AG09319 (cell line): ENCODE results near the gene NFIB.

Source experiments
- DNase-seq: peaks from one replicate; pipeline ENCODE4 v3.0.0-alpha.2; 2010; ENCODE audit warnings: low read depth; ENCODE audit errors: extremely low read depth
- TF ChIP-seq, protein P1 (sequence below): IDR thresholded peaks from 2 replicates; pipeline ENCODE4 v1.5.1; 2011; ENCODE audit warnings: low read depth, mild to moderate bottlenecking, inconsistent platforms, low read length, moderate library complexity

NFIB gene

DNA sequence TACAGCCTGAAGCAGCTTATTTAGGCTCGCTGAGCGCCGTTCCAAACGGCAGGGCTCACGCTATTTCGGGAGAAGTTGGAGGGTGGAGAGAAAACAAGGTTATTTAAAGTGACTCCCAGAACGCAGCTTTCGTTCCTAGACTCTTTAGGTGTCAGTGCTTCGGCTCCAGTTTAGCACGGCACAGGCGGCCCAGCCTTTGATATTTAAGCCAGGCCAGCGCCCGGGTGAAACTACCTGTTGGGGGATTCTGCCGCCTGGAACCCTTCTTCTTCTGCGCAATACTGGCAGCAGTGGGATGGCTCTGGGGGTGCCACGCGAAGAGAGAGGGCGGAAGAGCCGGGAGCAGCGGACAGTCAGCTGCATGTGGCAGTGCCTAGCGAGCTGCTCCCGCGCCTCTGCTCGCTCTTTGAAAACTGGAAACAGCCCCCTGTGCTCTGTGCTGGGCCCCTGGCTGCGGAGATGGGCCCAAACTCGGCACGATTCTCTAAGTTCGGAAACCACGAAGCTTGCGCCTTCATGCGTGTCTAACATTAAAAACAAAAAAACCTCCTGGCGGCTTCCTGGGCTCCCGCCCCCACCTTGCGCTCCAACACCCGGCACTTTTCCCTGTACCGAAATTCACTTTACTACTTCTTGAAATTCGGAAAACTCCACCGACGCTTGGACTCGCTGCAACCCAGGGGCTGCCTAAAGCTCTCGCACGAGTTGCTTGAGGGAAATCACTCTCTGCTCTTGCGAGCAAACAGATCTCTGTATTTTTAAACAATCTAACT lies 34.6 kb upstream of the NFIB start:
- TF ChIP-seq, protein P1, sequence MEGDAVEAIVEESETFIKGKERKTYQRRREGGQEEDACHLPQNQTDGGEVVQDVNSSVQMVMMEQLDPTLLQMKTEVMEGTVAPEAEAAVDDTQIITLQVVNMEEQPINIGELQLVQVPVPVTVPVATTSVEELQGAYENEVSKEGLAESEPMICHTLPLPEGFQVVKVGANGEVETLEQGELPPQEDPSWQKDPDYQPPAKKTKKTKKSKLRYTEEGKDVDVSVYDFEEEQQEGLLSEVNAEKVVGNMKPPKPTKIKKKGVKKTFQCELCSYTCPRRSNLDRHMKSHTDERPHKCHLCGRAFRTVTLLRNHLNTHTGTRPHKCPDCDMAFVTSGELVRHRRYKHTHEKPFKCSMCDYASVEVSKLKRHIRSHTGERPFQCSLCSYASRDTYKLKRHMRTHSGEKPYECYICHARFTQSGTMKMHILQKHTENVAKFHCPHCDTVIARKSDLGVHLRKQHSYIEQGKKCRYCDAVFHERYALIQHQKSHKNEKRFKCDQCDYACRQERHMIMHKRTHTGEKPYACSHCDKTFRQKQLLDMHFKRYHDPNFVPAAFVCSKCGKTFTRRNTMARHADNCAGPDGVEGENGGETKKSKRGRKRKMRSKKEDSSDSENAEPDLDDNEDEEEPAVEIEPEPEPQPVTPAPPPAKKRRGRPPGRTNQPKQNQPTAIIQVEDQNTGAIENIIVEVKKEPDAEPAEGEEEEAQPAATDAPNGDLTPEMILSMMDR = no peak
- DNase-seq = no peak

DNA sequence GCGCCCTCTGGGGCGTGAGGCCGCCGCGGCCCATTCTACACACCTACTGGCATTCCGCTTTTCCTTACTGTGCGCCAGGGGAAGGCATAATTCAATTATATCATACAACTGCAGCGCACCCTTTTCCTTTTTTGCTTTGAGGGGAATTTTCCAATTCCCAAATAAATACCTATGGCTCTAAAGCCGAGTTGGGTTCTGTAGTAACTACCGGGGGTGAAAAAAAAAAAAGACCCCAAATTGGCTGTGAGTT lies 34.1 kb upstream of the NFIB start:
- TF ChIP-seq, protein P1 = no peak
- no peak for DNase-seq

DNA sequence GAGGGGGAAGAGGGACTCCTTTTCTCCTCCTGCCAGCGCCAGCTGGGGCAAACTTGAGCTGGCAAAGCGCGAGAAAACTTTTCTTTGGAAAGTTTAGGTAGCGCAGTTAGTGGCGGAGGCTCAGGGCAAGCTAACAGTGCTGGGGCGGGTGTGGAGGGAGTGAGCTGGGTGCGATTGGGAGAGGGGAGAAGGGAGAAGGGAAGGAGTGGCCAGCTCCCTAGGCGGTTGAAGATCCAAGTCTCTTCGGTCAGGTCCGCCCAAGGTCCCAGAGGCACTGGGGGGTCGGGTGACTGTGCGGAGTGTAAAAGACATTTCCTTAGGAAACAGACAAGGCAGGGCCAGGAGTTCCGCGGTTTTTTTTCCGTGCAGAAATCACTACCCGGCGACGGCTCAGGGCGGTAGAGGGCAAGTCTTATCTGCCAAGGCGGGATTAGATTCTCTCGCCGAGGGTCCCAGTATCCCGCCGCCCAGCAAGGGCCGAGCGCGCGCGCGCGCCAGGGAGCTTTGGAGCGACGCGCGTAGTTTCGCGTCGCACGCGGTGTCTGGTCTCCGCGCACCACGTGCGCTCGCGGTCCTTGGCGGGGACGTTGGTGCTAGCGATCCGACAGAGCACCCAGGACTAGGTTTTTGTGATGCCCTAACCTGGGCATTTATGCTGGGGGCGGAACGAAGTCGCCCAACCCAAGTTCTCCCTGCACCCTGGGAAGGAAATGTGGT lies 33.6 kb upstream of the NFIB start:
- no peak for DNase-seq
- TF ChIP-seq, protein P1 = no peak

DNA sequence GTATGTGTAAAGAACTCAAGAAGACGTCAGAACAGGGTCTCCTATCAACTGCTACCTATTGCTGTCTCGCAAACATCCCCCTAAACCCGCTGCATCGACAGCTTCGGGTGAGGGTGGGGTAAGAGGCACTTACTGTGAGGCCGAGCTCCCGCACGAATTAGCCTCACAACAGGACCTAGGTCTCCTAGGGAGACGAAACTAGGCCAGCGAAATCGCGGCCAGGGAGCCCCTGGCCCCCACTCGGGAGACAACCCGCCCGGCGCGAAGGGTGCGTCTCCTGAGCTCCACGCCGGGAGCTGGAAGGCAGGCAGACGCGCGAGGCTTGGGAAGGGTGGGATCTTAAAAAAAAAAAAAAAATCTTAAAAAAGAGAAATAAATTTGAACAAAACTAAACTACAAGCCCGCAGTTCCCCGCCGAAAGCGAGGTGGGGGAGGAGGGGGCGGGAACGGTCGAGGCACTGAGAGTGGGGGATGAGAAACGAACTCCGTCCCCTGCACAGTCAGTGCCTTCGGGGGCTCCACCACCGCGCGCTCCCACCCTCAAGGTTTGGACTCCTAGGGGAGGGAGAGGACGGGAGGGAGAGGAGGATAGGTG lies 33.0 kb upstream of the NFIB start:
- DNase-seq = no peak
- TF ChIP-seq, protein P1 = no peak

DNA sequence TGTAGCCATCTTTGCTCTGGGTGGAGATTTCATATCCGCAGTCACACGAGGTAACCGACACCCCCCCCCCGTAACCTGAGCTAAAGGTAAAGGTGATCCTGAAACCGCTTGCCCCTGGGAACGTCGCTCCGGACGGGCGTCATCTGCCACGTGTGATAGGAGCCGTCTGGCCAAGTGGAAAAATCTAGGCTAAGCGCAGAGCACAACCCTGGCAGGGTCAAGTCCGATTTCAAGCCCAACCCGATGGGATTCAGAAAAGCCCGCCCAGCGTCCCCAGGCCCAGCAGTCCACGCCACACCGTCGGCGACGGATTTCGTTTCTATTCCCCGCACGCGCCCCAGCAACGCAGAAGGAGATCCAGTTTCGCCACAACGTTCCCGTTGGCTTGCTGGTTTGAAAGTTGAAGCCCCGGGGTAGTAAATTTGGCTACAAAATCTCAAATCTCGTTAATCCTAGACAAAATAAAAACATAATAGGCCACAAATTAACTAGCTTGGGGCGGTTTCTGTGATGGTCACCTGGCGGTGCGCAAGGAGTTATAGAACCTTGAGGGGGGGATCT lies 32.4 kb upstream of the NFIB start:
- DNase-seq = no peak
- TF ChIP-seq, protein P1 = no peak

DNA sequence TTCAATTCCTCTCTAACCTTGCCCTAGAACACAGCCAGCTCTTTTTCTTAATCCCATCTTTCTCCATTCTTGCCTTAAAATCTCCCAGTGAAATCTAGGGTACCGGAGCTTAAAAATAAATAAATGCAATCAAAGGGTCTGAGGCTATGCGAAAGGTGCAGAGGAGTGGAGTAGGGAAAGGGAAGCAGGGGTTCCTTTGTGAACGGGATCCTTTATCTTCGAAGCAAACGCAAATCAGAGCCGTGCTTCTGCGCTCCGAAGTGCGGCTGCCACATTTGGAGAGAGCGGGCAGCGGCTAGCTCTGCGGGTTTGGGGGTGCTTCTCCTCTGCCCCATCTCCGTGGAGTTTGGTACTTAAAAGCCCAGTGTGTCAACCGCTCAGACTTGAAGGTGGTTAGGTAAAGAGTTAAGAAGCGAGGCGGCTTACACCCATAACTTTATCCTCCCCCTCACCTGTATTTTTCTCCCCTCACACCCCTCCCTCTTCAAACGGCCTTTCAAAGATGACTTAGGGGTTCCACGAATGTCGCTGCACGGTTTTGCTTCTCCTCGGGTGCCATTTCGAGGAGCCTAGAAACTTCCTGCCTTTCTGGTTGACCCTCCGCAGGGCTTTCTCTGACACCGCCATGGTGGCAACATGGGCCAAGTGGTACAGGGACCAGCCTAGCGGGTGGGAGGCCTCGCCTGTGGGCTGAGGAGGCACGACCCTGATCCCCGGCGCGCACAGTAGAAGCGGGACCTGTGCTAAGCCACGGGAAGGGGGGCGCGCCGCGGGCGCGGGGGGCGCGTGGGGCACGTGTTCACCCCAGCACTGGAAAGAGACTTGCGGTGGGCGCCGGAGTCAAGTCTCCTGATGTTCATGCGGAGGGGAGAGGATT lies 31.7 kb upstream of the NFIB start:
- no peak for DNase-seq
- TF ChIP-seq, protein P1 = no peak
